Astrocyte (in vitro differentiated cells and primary cell): ENCODE data around the gene HPN. TPM values are rescaled to one million over a fixed set of nuclear protein-coding genes. Genes with fewer than 3 reads are reported as not detected.

Source experiments
- DNase-seq: peaks from one replicate; pipeline ENCODE4 v3.0.0-alpha.2; 2010; ENCODE audit warnings: low read depth
- FAIRE-seq: peaks from 2 replicates; lab custom pipeline; 2011; peaks lifted over from hg19 to GRCh38; lab: Jason Lieb, UNC
- H2AFZ ChIP-seq: 2 replicates; pipeline ENCODE4 v1.6.0; 2012; ENCODE audit warnings: low read depth, low read length, inconsistent platforms
- H3K27ac ChIP-seq: 2 replicates; pipeline ENCODE4 v1.5.1; 2011; ENCODE audit warnings: low read depth, low read length, inconsistent platforms
- H3K27me3 ChIP-seq: 2 replicates; pipeline ENCODE4 v1.6.0; 2011; ENCODE audit warnings: low read length, inconsistent platforms; ENCODE audit not compliant: insufficient read depth
- H3K36me3 ChIP-seq: 2 replicates; pipeline ENCODE4 v1.5.1; 2011; ENCODE audit warnings: low read length, inconsistent platforms; ENCODE audit not compliant: insufficient read depth
- H3K4me1 ChIP-seq: 2 replicates; pipeline ENCODE4 v1.5.1; 2011; ENCODE audit warnings: low read length, inconsistent platforms; ENCODE audit not compliant: insufficient read depth
- H3K4me2 ChIP-seq: 2 replicates; pipeline ENCODE4 v1.6.0; 2012; ENCODE audit warnings: low read length, inconsistent platforms
- H3K4me3 ChIP-seq: 2 replicates; pipeline ENCODE4 v1.5.1; 2011; ENCODE audit warnings: low read depth, mild to moderate bottlenecking, low read length, inconsistent platforms; ENCODE audit not compliant: insufficient read depth
- H3K79me2 ChIP-seq: 2 replicates; pipeline ENCODE4 v1.6.0; 2012; ENCODE audit warnings: mild to moderate bottlenecking, low read length, inconsistent platforms; ENCODE audit not compliant: insufficient read depth
- H3K9ac ChIP-seq: 2 replicates; pipeline ENCODE4 v1.6.0; 2012; ENCODE audit warnings: mild to moderate bottlenecking, low read length, inconsistent platforms
- H3K9me3 ChIP-seq: 2 replicates; pipeline ENCODE4 v1.5.1; 2012; ENCODE audit warnings: low read depth, mild to moderate bottlenecking, low read length, inconsistent platforms; ENCODE audit not compliant: insufficient read depth
- H4K20me1 ChIP-seq: 2 replicates; pipeline ENCODE4 v1.6.0; 2012; ENCODE audit warnings: low read length, inconsistent platforms; ENCODE audit not compliant: insufficient read depth
- H3K27ac Mint-ChIP-seq: one replicate; pipeline ENCODE4 v1.8.0; 2021; ENCODE audit warnings: mild to moderate bottlenecking, mixed read lengths; ENCODE audit not compliant: unreplicated experiment
- H3K27me3 Mint-ChIP-seq: one replicate; pipeline ENCODE4 v1.8.0; 2021; ENCODE audit warnings: low read depth, mixed read lengths; ENCODE audit not compliant: unreplicated experiment
- H3K36me3 Mint-ChIP-seq: one replicate; pipeline ENCODE4 v1.8.0; 2021; ENCODE audit warnings: low read depth, mixed read lengths; ENCODE audit not compliant: unreplicated experiment
- H3K4me1 Mint-ChIP-seq: one replicate; pipeline ENCODE4 v1.8.0; 2021; ENCODE audit warnings: low read depth, mixed read lengths; ENCODE audit not compliant: unreplicated experiment
- H3K4me3 Mint-ChIP-seq: one replicate; pipeline ENCODE4 v1.8.0; 2021; ENCODE audit warnings: mild to moderate bottlenecking, moderate library complexity, mixed read lengths; ENCODE audit not compliant: unreplicated experiment
- H3K9me3 Mint-ChIP-seq: one replicate; pipeline ENCODE4 v1.8.0; 2021; ENCODE audit warnings: mild to moderate bottlenecking, mixed read lengths; ENCODE audit not compliant: unreplicated experiment
- EZH2 ChIP-seq: IDR thresholded peaks from 2 replicates; pipeline ENCODE4 v1.6.1; 2012; ENCODE audit warnings: mild to moderate bottlenecking, low read length, inconsistent platforms; ENCODE audit not compliant: insufficient read depth
- total RNA-seq: library from RNA; stranded (reverse); gene quantifications from 2 replicates; pipeline ENCODE4 v1.2.1, GENCODE V29; 2021
- TF ChIP-seq, protein P1 (sequence below): IDR thresholded peaks from 2 replicates; pipeline ENCODE4 v1.5.1; 2011; ENCODE audit warnings: low read depth, mild to moderate bottlenecking, inconsistent platforms, low read length, moderate library complexity; ENCODE audit not compliant: insufficient read depth

The HPN gene
- total RNA-seq, 1 donor from 2014 or later = 0.73 TPM

- TF ChIP-seq EZH2 = no peak
- TF ChIP-seq, protein P1, sequence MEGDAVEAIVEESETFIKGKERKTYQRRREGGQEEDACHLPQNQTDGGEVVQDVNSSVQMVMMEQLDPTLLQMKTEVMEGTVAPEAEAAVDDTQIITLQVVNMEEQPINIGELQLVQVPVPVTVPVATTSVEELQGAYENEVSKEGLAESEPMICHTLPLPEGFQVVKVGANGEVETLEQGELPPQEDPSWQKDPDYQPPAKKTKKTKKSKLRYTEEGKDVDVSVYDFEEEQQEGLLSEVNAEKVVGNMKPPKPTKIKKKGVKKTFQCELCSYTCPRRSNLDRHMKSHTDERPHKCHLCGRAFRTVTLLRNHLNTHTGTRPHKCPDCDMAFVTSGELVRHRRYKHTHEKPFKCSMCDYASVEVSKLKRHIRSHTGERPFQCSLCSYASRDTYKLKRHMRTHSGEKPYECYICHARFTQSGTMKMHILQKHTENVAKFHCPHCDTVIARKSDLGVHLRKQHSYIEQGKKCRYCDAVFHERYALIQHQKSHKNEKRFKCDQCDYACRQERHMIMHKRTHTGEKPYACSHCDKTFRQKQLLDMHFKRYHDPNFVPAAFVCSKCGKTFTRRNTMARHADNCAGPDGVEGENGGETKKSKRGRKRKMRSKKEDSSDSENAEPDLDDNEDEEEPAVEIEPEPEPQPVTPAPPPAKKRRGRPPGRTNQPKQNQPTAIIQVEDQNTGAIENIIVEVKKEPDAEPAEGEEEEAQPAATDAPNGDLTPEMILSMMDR = no peak
- H3K27ac Mint-ChIP-seq = no peak overlapping the region
Measured at GRCh38 chr19:35106291-35106583, 64.7 kb downstream of the HPN start.

DNA sequence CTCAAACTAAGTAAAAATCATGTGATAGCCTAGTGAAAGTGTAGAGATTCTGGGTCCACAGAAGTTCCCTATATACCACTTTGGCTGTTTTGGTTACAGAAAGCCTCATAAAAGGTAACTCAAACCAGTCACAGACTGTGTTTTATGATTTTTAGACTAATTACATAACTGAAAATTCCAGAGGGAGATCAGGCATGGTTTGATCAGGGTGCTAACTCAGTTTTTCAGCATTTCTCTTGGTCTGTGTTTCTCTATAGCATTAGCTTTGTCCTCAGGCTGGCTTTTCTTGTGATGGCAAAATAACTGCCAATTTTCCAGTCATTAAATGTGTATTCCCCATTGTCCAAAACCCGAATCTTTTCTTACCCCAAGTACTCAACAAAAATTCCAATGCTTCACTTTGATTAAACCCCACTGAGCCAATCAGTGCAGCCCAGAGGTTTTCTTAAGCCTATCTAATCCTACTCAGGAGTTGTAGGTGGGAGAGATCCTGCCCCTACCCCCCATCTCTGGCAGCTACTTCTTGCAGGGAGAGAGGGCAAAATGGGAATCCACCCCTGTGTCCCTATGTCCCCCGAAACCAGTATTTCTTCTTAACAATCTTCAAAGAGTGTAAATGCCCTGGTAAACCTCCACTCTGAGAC is 65.5 kb downstream of the HPN start:
- Mint-ChIP-seq H3K4me3 (peak overlapping the region; percentile 16), H3K27me3 (peaks cover 5% of the 10 kb centered on the region), H3K9me3 (peaks cover 7% of the 10 kb centered on the region), H3K4me1 (no peaks in the 10 kb centered on the region), H3K27ac (no peak overlapping the region), H3K36me3 (no peaks in the 10 kb centered on the region)
- H2AFZ ChIP-seq = no peak overlapping the region
- H3K4me3 ChIP-seq = no peak overlapping the region
- FAIRE-seq (no peak), DNase-seq (no peak)
- H3K36me3 ChIP-seq = no peaks in the 10 kb centered on the region
- no peaks in the 10 kb centered on the region for H3K4me1 ChIP-seq
- H3K9me3 ChIP-seq = peaks cover 5% of the 10 kb centered on the region
- no peak overlapping the region for H3K9ac ChIP-seq
- no peak for TF ChIP-seq EZH2
- TF ChIP-seq, protein P1 = no peak
- no peaks in the 10 kb centered on the region for H3K27me3 ChIP-seq
- no peak overlapping the region for H3K4me2 ChIP-seq
- H3K79me2 ChIP-seq = no peaks in the 10 kb centered on the region
- no peaks in the 10 kb centered on the region for H4K20me1 ChIP-seq
- H3K27ac ChIP-seq = no peak overlapping the region

More at GRCh38 chr19:35106291-35106583, 64.7 kb downstream of the HPN start:
- Histone ChIP-seq H3K27ac (no peak overlapping the region), H3K79me2 (no peaks in the 10 kb centered on the region), H3K27me3 (no peaks in the 10 kb centered on the region), H3K4me3 (no peak overlapping the region), H3K4me2 (no peak overlapping the region), H3K9ac (no peak overlapping the region), H3K36me3 (no peaks in the 10 kb centered on the region), H4K20me1 (no peaks in the 10 kb centered on the region), H3K9me3 (peaks cover 5% of the 10 kb centered on the region), H2AFZ (no peak overlapping the region), H3K4me1 (no peaks in the 10 kb centered on the region)
- Mint-ChIP-seq H3K36me3 (no peaks in the 10 kb centered on the region), H3K27me3 (peaks cover 5% of the 10 kb centered on the region), H3K4me3 (no peak overlapping the region), H3K4me1 (no peaks in the 10 kb centered on the region), H3K9me3 (peaks cover 7% of the 10 kb centered on the region)
- FAIRE-seq (no peak), DNase-seq (no peak)

GRCh38 chr19:35107545-35107944 is 66.0 kb downstream of the HPN start:
- no peaks in the 10 kb centered on the region for H3K27me3 ChIP-seq
- Mint-ChIP-seq H3K27ac (no peak overlapping the region), H3K27me3 (peaks cover 5% of the 10 kb centered on the region), H3K9me3 (peaks cover 7% of the 10 kb centered on the region), H3K36me3 (no peaks in the 10 kb centered on the region), H3K4me3 (no peak overlapping the region), H3K4me1 (no peaks in the 10 kb centered on the region)
- no peak overlapping the region for H3K4me3 ChIP-seq
- no peak overlapping the region for H3K27ac ChIP-seq
- no peaks in the 10 kb centered on the region for H3K4me1 ChIP-seq
- DNase-seq = peak; percentile 26
- no peak overlapping the region for H2AFZ ChIP-seq
- no peaks in the 10 kb centered on the region for H3K36me3 ChIP-seq
- TF ChIP-seq, protein P1 = no peak
- no peak for TF ChIP-seq EZH2
- H3K79me2 ChIP-seq = no peaks in the 10 kb centered on the region
- FAIRE-seq = no peak
- no peak overlapping the region for H3K9ac ChIP-seq
- H3K9me3 ChIP-seq = peaks cover 5% of the 10 kb centered on the region
- no peaks in the 10 kb centered on the region for H4K20me1 ChIP-seq
- H3K4me2 ChIP-seq = no peak overlapping the region
